Activated CD8-positive, alpha-beta memory T cell treated with anti-CD3 and anti-CD28 coated beads, Interleukin-2, amount 10 ng/mL, durations not matched to agents 7 days and 5 days (primary cell): ENCODE data around the gene NLGN1. TPM values are rescaled to one million over a fixed set of nuclear protein-coding genes. Genes with fewer than 3 reads are reported as not detected.

Experiments used
- ATAC-seq: fragments of 150-1000 bp; cut with Tn5 transposase; one replicate; pipeline ENCODE4 v1.10.0; 2021; ENCODE audit warnings: moderate library complexity
- CTCF ChIA-PET: fragments of 350-600 bp; sonication (Branson Sonifier 250); formaldehyde crosslinking; loops from one replicate; lab custom pipeline; 2021; ENCODE audit warnings: antibody characterized with exemption; lab: Charles Lee
- DNase-seq: peaks from one replicate; pipeline ENCODE4 v3.0.0-alpha.2; 2020
- H3K27ac Mint-ChIP-seq: one replicate; pipeline ENCODE4 v1.8.0; 2021; ENCODE audit warnings: mild to moderate bottlenecking, mixed read lengths
- H3K27me3 Mint-ChIP-seq: one replicate; pipeline ENCODE4 v1.8.0; 2021; ENCODE audit warnings: mixed read lengths
- H3K36me3 Mint-ChIP-seq: one replicate; pipeline ENCODE4 v1.8.0; 2021; ENCODE audit warnings: mild to moderate bottlenecking, mixed read lengths
- H3K4me1 Mint-ChIP-seq: one replicate; pipeline ENCODE4 v1.8.0; 2021; ENCODE audit warnings: mixed read lengths
- H3K4me3 Mint-ChIP-seq: one replicate; pipeline ENCODE4 v1.8.0; 2021; ENCODE audit warnings: mild to moderate bottlenecking, moderate library complexity, mixed read lengths
- H3K9me3 Mint-ChIP-seq: one replicate; pipeline ENCODE4 v1.8.0; 2022; ENCODE audit warnings: low read depth, mixed read lengths
- total RNA-seq, 2 experiments: library from RNA; stranded (reverse); gene quantifications; one replicate each; pipeline ENCODE4 v1.2.3, GENCODE V29; 2021

Gene NLGN1
- total RNA-seq, 2 experiments from 2014 or later, result not detected

DNA sequence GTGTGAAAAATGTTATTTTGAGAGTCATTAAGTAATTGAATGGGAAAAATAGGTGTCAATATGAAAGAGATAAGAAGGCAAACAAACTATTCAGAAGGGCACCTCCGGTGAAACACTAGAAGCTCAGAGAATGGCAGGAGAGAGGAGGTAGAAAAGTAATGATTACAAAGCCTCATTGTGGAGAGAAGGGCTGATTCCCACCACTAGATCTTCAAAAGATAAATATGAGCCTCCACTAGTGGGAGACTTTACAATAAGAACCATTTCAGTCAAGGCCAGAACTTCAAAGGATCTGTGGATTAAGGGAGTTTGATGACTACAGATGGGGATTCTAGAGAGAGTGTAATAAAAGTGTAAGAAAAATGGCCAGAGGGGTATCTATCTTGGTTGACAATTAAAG lies 535.6 kb downstream of the NLGN1 start:
- H3K36me3 Mint-ChIP-seq, result no peaks in the 10 kb centered on the region
- H3K9me3 Mint-ChIP-seq, result no peaks in the 10 kb centered on the region

GRCh38 chr3:173936316-173936715 lies 538.8 kb downstream of the NLGN1 start:
- no peaks in the 10 kb centered on the region for H3K27me3 Mint-ChIP-seq
- H3K27ac Mint-ChIP-seq, result no peak overlapping the region
- CTCF ChIA-PET, result no interaction called here

More for the DNA sequence above, 535.6 kb downstream of the NLGN1 start:
- H3K27ac Mint-ChIP-seq, result no peak overlapping the region
- H3K4me1 Mint-ChIP-seq, result no peaks in the 10 kb centered on the region
- no peaks in the 10 kb centered on the region for H3K27me3 Mint-ChIP-seq
- DNase-seq (no peak), ATAC-seq (no peak)
- CTCF ChIA-PET, result no interaction called here
- no peak overlapping the region for H3K4me3 Mint-ChIP-seq

DNA sequence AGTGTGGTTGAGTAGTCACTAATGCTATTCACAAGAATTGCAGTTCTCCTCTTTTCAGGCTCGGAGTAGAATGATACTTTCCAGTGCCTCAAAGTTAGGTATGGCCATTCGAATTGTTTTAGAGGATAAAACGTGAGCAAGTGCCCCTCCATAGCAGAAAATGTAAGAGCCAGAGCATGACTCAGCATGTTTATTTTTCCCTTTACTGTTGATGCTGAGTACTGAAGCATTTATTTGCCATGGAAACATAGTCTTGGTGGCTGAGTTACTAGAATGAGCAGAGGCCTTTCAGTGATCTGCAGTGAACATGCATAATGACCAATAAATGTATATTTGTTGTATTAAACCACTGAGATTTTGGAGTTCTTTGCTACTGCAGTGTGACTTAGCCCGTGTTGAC lies 540.6 kb downstream of the NLGN1 start:
- no peaks in the 10 kb centered on the region for H3K36me3 Mint-ChIP-seq
- H3K4me1 Mint-ChIP-seq, result no peaks in the 10 kb centered on the region
- ATAC-seq (no peak), DNase-seq (no peak)
- no peak overlapping the region for H3K27ac Mint-ChIP-seq
- H3K4me3 Mint-ChIP-seq, result no peak overlapping the region
- no peaks in the 10 kb centered on the region for H3K27me3 Mint-ChIP-seq
- H3K9me3 Mint-ChIP-seq, result peaks cover 3% of the 10 kb centered on the region
- CTCF ChIA-PET, result no interaction called here

More at GRCh38 chr3:173936316-173936715, 538.8 kb downstream of the NLGN1 start:
- Mint-ChIP-seq H3K36me3 (no peaks in the 10 kb centered on the region), H3K4me1 (no peaks in the 10 kb centered on the region), H3K4me3 (no peak overlapping the region), H3K9me3 (peaks cover 3% of the 10 kb centered on the region)
- DNase-seq (no peak), ATAC-seq (no peak)

DNA sequence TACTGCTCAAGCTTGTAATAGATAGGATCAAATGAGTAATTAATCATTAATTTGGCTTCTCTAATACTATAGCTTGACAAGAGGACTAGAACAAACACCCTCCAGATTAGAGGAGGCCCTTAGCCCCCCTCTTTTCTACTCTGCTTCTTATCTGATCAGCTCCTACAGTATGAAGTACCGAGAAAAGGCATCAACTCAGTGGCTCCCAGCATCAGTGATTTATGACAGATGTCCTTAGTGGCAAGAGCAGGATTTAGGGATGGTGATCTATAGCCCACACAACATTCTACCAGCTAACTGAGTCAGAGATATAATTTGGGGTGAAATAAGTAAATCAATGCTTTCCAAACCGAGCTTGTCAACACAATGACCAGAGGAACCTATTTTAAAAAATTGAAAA lies 541.1 kb downstream of the NLGN1 start:
- H3K9me3 Mint-ChIP-seq, result peaks cover 3% of the 10 kb centered on the region
- no peak for DNase-seq
- ATAC-seq, result no peak
- no peak overlapping the region for H3K4me3 Mint-ChIP-seq
- H3K4me1 Mint-ChIP-seq, result no peaks in the 10 kb centered on the region
- CTCF ChIA-PET, result no interaction called here
- no peaks in the 10 kb centered on the region for H3K36me3 Mint-ChIP-seq
- no peak overlapping the region for H3K27ac Mint-ChIP-seq
- no peaks in the 10 kb centered on the region for H3K27me3 Mint-ChIP-seq

DNA sequence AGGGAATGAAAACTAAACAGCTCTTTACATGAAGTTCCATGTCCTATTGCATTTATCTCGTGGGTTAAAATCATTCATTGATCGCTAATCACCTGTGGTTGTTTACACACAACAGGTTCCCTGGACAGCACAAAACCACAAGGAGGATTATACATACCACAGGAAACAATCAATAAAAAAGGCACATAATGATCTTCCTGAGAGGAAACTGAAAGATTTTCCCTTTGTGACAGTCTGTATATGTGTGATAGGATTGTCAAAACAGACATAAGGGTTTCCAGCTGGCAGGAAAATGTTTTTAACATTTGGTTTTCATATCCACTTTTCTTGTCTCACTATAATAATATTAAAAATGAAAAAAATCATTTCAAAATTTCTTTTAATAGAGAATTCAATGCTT lies 541.8 kb downstream of the NLGN1 start:
- no peak overlapping the region for H3K27ac Mint-ChIP-seq
- no peaks in the 10 kb centered on the region for H3K36me3 Mint-ChIP-seq
- DNase-seq (no peak), ATAC-seq (no peak)
- no peaks in the 10 kb centered on the region for H3K27me3 Mint-ChIP-seq
- peaks cover 3% of the 10 kb centered on the region for H3K9me3 Mint-ChIP-seq
- CTCF ChIA-PET, result no interaction called here
- no peaks in the 10 kb centered on the region for H3K4me1 Mint-ChIP-seq
- no peak overlapping the region for H3K4me3 Mint-ChIP-seq

GRCh38 chr3:173943264-173943663 lies 545.7 kb downstream of the NLGN1 start:
- peaks cover 8% of the 10 kb centered on the region for H3K9me3 Mint-ChIP-seq
- no peak overlapping the region for H3K27ac Mint-ChIP-seq
- H3K4me1 Mint-ChIP-seq, result no peaks in the 10 kb centered on the region
- H3K4me3 Mint-ChIP-seq, result no peak overlapping the region
- CTCF ChIA-PET, result no interaction called here
- no peaks in the 10 kb centered on the region for H3K27me3 Mint-ChIP-seq
- DNase-seq, result no peak
- no peak for ATAC-seq
- no peaks in the 10 kb centered on the region for H3K36me3 Mint-ChIP-seq

DNA sequence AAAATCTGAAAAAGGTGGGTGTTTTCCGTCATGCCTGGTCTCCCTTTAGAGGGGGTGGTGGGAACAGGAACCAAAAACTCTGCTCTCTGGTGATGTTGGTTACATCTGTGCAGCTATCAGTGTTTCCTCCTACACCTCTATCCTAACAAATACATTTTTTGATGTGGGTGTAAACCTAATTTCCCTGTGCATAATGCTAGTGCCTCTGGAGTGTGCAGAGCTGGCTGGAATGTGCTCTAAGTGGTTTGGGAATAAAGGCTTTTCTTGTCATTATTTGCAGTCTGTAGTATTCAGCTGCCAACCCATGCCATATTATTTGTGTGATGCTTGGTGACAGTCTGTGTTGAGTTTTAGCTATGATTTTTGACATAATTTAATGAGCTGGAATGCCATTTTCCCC lies 547.6 kb downstream of the NLGN1 start:
- no peaks in the 10 kb centered on the region for H3K4me1 Mint-ChIP-seq
- CTCF ChIA-PET, result no interaction called here
- no peaks in the 10 kb centered on the region for H3K27me3 Mint-ChIP-seq
- H3K9me3 Mint-ChIP-seq, result peaks cover 8% of the 10 kb centered on the region
- H3K36me3 Mint-ChIP-seq, result no peaks in the 10 kb centered on the region
- no peak for DNase-seq
- no peak overlapping the region for H3K4me3 Mint-ChIP-seq
- no peak overlapping the region for H3K27ac Mint-ChIP-seq
- no peak for ATAC-seq

DNA sequence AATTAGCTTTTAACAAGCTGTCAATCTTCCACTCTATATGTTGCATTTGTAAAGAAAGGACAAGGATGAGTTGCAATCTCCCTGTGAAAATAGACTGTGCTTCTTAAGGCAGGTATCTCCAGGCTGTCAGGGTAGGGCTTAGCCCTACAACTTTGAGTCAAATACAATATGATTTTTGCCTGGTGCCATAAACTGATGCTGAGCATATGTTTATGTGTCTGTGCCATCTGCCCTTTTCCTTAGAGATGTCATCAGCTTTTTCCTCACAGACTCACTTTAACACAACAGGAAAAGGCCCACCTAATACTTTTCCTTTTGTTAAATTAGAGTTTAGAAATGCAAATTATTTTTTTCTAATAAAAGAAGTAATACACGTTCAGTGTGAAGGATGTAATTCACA lies 548.3 kb downstream of the NLGN1 start:
- Mint-ChIP-seq H3K27ac (no peak overlapping the region), H3K36me3 (no peaks in the 10 kb centered on the region), H3K4me3 (no peak overlapping the region), H3K27me3 (no peaks in the 10 kb centered on the region), H3K4me1 (no peaks in the 10 kb centered on the region), H3K9me3 (peaks cover 7% of the 10 kb centered on the region)
- DNase-seq, result no peak
- no peak for ATAC-seq
- CTCF ChIA-PET, result no interaction called here

GRCh38 chr3:173954647-173955046 lies 557.1 kb downstream of the NLGN1 start:
- no peaks in the 10 kb centered on the region for H3K27me3 Mint-ChIP-seq
- CTCF ChIA-PET, result no interaction called here
- no peak overlapping the region for H3K27ac Mint-ChIP-seq
- H3K4me3 Mint-ChIP-seq, result no peak overlapping the region
- no peak for DNase-seq
- ATAC-seq, result no peak
- H3K36me3 Mint-ChIP-seq, result no peaks in the 10 kb centered on the region
- H3K9me3 Mint-ChIP-seq, result no peaks in the 10 kb centered on the region
- no peaks in the 10 kb centered on the region for H3K4me1 Mint-ChIP-seq

- no peak for DNase-seq
- no peak for ATAC-seq
- CTCF ChIA-PET, result no interaction called here
- Mint-ChIP-seq H3K27me3 (no peaks in the 10 kb centered on the region), H3K9me3 (no peaks in the 10 kb centered on the region), H3K4me3 (no peak overlapping the region), H3K4me1 (no peaks in the 10 kb centered on the region), H3K27ac (no peak overlapping the region), H3K36me3 (no peaks in the 10 kb centered on the region)
Measured at GRCh38 chr3:173957646-173958045, 560.1 kb downstream of the NLGN1 start.

DNA sequence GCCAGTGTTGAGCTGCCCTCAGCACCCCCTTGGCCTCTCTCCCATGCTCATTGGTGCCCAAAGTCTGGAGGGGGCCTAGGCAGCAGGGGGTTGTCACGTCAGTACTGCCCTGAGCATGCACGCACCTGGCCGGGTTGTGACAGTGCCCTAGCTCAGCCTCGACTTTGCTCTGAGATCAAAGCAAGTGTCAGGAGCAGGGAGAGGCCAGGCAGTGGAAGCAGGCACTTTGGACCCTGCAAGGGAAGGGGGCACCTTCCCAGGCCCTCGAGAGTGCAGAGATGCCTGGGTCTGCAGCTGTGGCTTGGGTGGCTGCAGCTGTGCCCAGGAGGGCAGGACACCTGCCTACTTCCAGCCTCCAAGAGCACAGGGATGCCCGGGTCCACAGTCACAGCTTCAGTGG lies 561.3 kb downstream of the NLGN1 start:
- no peak for ATAC-seq
- CTCF ChIA-PET, result no interaction called here
- no peaks in the 10 kb centered on the region for H3K9me3 Mint-ChIP-seq

DNA sequence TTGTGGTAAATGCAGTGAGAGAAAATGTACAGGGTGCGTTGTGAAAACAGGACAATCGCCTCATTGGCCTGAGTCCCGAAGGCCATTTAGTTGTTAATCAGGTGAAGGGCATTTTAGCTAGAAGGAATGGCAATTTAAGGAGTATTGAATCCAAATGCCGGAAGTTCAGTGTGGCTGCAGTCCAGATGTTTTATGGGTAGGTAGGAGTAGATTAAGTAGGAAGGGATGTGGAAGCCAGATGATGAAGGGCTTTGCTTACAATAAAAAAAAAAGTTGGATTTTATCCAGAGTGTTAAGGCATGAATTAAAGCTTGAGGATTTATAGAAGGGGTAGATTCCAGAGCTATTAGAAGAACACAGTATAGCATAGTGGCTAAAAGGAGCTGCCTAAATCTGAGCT lies 572.7 kb downstream of the NLGN1 start:
- DNase-seq, result no peak
- Mint-ChIP-seq H3K27ac (no peak overlapping the region), H3K4me3 (no peak overlapping the region), H3K9me3 (no peaks in the 10 kb centered on the region), H3K4me1 (no peaks in the 10 kb centered on the region), H3K27me3 (no peaks in the 10 kb centered on the region), H3K36me3 (no peaks in the 10 kb centered on the region)
- CTCF ChIA-PET, result no interaction called here
- no peak for ATAC-seq

More for the DNA sequence above, 561.3 kb downstream of the NLGN1 start:
- no peak for DNase-seq
- Mint-ChIP-seq H3K36me3 (no peaks in the 10 kb centered on the region), H3K4me3 (no peak overlapping the region), H3K27ac (no peak overlapping the region), H3K4me1 (no peaks in the 10 kb centered on the region), H3K27me3 (no peaks in the 10 kb centered on the region)

GRCh38 chr3:173976281-173976680 lies 578.7 kb downstream of the NLGN1 start:
- H3K4me3 Mint-ChIP-seq, result no peak overlapping the region
- DNase-seq (no peak), ATAC-seq (no peak)
- no peak overlapping the region for H3K27ac Mint-ChIP-seq
- CTCF ChIA-PET, result no interaction called here
- H3K27me3 Mint-ChIP-seq, result no peaks in the 10 kb centered on the region
- no peaks in the 10 kb centered on the region for H3K36me3 Mint-ChIP-seq
- no peaks in the 10 kb centered on the region for H3K4me1 Mint-ChIP-seq
- H3K9me3 Mint-ChIP-seq, result no peaks in the 10 kb centered on the region

DNA sequence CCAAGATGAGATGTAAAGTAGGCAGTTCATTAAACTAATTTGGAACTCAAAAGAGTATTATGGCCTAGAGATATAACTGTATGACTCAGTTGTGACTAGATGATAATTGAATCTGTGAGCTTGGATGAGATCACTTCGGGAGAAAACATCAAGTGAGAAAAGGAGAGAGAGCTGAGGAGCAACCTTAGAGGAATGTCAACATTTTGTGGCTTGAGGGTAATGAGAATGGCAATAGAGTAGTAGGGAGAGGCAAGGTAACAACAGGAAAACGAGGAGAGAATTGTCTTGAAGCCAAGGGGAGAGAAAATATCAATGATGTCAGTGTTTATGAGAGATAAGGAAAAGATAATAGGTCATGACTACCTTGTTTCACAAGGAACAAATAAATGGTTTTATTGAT lies 580.2 kb downstream of the NLGN1 start:
- no peaks in the 10 kb centered on the region for H3K36me3 Mint-ChIP-seq
- no peaks in the 10 kb centered on the region for H3K27me3 Mint-ChIP-seq
- no peak for ATAC-seq
- CTCF ChIA-PET, result no interaction called here
- no peak overlapping the region for H3K4me3 Mint-ChIP-seq
- DNase-seq, result no peak
- H3K4me1 Mint-ChIP-seq, result no peaks in the 10 kb centered on the region
- H3K27ac Mint-ChIP-seq, result no peak overlapping the region
- H3K9me3 Mint-ChIP-seq, result no peaks in the 10 kb centered on the region

GRCh38 chr3:173983343-173983742 lies 585.8 kb downstream of the NLGN1 start:
- Mint-ChIP-seq H3K9me3 (peaks cover 8% of the 10 kb centered on the region), H3K27ac (no peak overlapping the region), H3K4me3 (no peak overlapping the region), H3K4me1 (no peaks in the 10 kb centered on the region), H3K27me3 (no peaks in the 10 kb centered on the region), H3K36me3 (no peaks in the 10 kb centered on the region)
- no peak for ATAC-seq
- no peak for DNase-seq
- CTCF ChIA-PET, result no interaction called here
